ENCODE data around the gene SRGAP1.

Gene SRGAP1

GRCh38 chr12:63870838-63871237 lies 26.3 kb downstream of the SRGAP1 start:
- TF ChIP-seq SPI1 (IDR thresholded peaks at IDR 0.05; ENCODE audit: borderline replicate concordance, low read depth) (no peak), REST (IDR thresholded peaks at IDR 0.05; ENCODE audit: insufficient replicate concordance, low read depth) (no peak), GABPA (IDR thresholded peaks at IDR 0.05; ENCODE audit: low read depth) (no peak), CTCF (IDR thresholded peaks at IDR 0.05; ENCODE audit: insufficient read depth, low read length) (no peak), POLR2AphosphoS5 (IDR thresholded peaks at IDR 0.05; ENCODE audit: low read depth) (no peak)
- Histone ChIP-seq H3K27ac (replicated peaks) (no peak overlapping the region), H3K27me3 (ENCODE audit: insufficient read depth, poor library complexity, severe bottlenecking) (no peaks in the 10 kb centered on the region), H3K4me3 (replicated peaks; ENCODE audit: insufficient read depth, low read length) (no peak overlapping the region)
- no peak for DNase-seq (ENCODE audit: low read depth in 1 of 2, low spot score in 1 of 2)

GRCh38 chr12:63874897-63875480 lies 30.5 kb downstream of the SRGAP1 start:
- Histone ChIP-seq H3K4me3 (replicated peaks; ENCODE audit: insufficient read depth, low read length) (no peak overlapping the region), H3K27ac (replicated peaks) (no peak overlapping the region), H3K27me3 (ENCODE audit: insufficient read depth, poor library complexity, severe bottlenecking) (no peaks in the 10 kb centered on the region)
- no peak for DNase-seq (ENCODE audit: low read depth in 1 of 2, low spot score in 1 of 2)
- no peak for TF ChIP-seq POLR2AphosphoS5 (IDR thresholded peaks at IDR 0.05; ENCODE audit: low read depth)
- TF ChIP-seq GABPA (IDR thresholded peaks at IDR 0.05; ENCODE audit: low read depth), result no peak
- no peak for TF ChIP-seq SPI1 (IDR thresholded peaks at IDR 0.05; ENCODE audit: borderline replicate concordance, low read depth)
- TF ChIP-seq REST (IDR thresholded peaks at IDR 0.05; ENCODE audit: insufficient replicate concordance, low read depth), result no peak
- no peak for TF ChIP-seq CTCF (IDR thresholded peaks at IDR 0.05; ENCODE audit: insufficient read depth, low read length)

- TF ChIP-seq POLR2AphosphoS5 (IDR thresholded peaks at IDR 0.05; ENCODE audit: low read depth) (no peak), CTCF (IDR thresholded peaks at IDR 0.05; ENCODE audit: insufficient read depth, low read length) (no peak), REST (IDR thresholded peaks at IDR 0.05; ENCODE audit: insufficient replicate concordance, low read depth) (no peak), GABPA (IDR thresholded peaks at IDR 0.05; ENCODE audit: low read depth) (no peak), SPI1 (IDR thresholded peaks at IDR 0.05; ENCODE audit: borderline replicate concordance, low read depth) (no peak)
- H3K4me3 ChIP-seq (replicated peaks; ENCODE audit: insufficient read depth, low read length), result no peak overlapping the region
- H3K27me3 ChIP-seq (ENCODE audit: insufficient read depth, poor library complexity, severe bottlenecking), result no peaks in the 10 kb centered on the region
- no peak overlapping the region for H3K27ac ChIP-seq (replicated peaks)
- DNase-seq (ENCODE audit: low read depth in 1 of 2, low spot score in 1 of 2), result no peak
These were observed 31.2 kb downstream of the SRGAP1 start for GRCh38 chr12:63875703-63876102.

All from HL-60 (cell line).